Fibroblast of upper back skin (primary cell): ENCODE results near the gene SLC17A8.
"Not testable (repeated sequence)": the region's sequence is repeated elsewhere in the genome, so short reads cannot be mapped to it uniquely, and the experiment has no call there.

ENCODE experiments used
- DNase-seq: peaks from one replicate; pipeline ENCODE4 v3.0.0-alpha.2; 2013

Gene SLC17A8

DNA sequence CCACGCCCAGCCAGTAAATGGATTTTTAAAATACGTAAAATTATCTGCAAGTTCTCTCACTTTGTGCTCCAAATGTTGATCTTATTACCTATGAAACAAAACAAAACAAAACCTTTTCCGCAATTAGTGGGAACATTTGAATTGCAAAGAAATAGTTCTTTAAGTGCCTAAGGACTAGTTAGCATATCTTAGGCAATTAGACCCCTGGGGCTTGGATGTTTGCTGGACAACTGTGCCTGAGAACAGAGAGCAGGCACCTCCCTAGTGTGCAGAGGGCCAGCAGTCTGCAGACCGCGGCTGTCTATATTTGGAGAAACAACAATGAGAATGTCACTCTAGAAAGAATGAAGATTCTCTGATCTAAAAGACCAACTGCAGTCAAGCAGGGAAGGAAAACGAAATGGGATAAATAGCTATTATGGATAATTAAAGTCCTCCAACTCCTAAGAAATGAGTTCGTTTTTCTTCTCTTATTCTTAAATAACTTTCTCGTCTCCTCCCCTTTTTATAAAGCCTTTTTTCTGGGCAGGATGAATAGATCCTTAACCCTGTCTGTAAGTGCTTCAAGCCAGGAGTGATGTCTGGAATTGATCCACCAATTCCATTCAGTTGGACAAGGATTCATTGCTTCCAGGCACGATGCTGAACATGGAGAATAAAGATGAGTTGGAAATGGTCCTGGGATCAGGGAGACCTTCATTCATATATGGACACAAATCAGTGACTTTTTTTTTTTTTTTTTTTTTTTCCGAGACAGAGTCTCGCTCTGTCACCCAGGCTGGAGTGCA is 16.2 kb downstream of the SLC17A8 start:
- no peak for DNase-seq

DNA sequence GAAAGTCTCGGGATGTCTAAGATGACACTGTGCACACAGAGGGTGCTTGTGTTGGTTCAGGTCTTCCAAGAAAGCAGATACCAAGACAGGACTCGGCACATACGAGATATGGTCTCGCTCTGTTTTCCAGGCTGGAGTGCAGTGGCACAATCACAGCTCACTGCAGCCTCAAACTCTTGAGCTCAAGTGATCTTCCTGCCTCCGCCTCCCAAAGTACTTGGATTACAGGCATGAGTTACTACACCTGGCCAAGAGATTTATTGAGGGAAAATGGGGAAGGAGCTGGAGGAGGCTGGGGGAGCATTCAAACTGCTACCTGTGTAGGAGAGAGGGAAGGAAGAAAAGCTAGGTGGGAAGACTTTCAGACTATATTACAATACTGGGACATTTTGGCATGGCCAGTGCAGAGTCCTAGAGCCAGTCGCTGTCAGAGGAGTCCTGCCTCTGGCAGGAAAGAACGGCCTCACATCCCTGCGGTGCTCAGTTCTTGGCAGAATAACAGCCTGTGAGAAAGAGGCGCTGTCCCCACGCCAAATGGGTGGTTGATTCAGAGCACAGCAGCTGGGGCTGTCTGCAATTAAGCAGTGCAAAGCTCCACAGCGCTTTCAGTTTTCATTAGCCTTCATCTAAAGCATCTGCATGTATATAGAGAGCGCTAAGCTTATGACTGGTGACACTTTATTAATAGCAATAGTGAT is 18.3 kb downstream of the SLC17A8 start:
- DNase-seq, result peak; percentile 45

DNA sequence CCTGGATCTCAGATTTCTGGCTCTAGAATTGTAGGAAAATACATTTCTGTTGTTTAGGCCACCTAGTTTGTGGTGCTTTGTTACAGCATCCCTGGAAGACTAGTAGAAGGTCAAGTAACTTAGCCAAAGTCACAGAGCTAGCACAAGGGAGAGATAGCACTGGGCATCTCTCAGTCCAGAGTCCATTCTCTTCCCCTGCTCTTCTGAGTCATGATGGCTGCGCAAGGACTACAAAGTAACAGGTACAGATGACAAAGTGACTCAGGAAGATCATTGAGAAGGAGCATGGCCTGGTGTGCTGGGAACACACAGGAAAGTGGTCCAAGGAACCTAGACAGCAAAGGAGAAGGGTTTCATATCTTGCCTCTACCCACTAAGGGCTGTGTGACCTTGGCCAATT is 19.3 kb downstream of the SLC17A8 start:
- DNase-seq, result no peak

DNA sequence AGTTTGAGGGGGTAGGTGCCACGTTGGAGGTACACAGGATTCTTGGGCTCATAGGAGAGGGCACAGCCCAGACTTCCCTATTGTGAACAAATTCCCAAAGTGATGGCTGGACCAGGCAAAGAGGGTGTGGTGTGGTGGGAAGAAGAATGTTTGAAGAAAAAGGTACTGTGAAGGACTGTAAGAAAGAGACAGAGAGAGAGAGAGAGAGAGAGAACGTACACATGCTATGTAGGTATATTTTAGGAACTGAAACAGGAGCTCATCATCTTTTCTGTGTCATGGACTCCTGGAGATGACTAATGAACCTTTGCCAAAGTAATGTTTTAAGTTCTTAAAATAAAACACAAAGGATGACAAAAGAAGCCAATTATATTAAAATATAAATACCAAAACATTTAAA is 24.5 kb downstream of the SLC17A8 start:
- DNase-seq, result no peak

DNA sequence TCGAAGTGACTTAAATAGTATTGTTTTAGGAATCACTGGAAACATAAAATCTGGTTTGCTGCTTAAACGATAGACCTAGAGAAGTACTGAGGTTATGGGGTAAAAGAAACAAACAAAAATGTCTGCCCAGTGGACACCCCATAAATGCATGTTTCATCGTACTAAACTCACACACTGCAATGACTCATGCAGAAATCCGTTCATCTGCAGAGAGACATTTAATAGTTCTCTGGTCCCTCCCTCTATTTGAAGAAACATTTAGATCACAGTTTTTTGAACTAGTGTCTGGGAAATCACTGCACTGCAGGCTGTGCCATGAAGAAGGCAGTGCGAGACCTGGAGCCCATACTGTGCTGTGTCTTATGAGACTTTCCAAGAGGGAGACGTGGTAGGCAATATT is 25.5 kb downstream of the SLC17A8 start:
- no peak for DNase-seq

DNA sequence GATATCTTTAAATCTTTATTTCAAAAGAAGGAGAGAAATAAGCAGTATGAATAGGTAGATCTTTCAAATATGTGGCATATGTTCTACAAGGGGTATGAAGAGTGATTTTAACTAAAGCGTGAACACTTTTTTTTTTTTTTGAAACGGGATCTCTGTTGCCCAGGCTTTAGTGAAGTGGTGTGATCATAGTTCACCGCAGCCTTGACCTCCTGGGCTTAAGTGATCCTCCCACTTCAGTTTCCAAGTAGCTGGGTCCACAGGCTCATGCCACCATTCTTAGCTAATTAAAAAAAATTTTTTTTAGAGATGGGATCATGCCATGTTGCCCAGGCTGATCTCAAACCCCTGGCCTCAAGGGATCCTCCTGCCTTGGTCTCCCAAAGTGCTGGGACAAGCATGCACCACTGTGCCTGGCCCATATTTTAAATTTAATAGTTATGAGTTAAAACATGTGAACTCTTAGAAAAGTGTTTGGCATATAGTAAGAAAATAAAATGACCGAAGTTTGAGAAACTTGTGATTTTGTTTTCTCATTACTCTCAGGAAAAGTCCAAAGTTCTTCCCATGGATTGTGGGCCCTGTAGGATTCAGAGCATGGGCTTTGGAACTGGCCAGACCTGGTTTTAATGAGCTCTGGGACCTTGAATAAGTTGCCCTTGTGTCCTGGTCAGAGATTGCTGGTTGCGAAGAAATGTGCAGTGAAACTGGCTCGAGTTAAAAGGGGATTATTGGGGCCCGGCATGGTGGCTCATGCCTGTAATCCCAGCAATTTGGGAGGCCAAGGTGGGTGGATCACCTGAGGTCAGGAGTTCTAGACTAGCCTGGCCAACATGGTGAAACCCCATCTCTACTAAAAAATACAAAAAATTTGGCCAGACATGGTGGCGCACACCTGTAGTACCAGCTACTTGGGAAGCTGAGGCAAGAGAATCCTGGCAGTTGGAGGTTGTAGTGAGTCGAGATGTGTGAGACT is 27.0 kb downstream of the SLC17A8 start:
- no peak for DNase-seq

DNA sequence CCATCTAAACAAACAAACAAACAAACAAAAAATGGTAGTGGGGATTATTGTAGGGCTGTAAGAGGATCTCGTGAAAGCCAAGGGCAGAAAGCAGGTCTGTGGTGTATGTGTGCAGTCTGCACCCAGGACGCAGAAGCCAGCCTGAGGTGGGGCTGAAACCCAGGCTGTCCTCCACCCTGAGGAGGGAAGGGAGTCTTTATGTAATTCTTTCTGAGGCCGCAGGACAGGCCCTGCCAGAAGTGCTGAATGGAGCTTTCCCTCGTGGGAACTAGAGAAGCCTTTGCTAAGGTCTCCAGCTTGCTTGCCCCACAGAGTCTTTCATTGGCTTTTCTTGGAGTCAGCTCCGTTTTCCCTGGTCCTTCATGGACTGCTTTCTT is 27.7 kb downstream of the SLC17A8 start:
- no peak for DNase-seq

DNA sequence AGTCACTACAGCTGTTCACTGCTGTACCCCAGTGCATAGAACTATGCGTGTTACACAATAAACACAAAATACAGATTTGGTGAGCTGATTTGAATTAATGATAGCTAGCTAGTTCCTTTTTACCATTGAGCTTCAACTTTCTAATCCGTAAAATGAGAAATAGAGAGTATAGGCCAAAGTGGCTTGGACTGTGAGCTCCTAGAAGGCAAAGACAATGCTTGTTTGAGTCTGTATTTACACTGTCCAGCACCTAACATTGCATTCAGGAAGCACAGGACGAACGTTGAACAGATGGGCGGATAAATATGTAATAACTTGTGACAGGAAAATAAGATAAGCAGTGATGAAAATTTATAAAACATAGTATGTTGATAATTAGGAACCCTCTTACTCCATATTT is 31.5 kb downstream of the SLC17A8 start:
- no peak for DNase-seq

DNA sequence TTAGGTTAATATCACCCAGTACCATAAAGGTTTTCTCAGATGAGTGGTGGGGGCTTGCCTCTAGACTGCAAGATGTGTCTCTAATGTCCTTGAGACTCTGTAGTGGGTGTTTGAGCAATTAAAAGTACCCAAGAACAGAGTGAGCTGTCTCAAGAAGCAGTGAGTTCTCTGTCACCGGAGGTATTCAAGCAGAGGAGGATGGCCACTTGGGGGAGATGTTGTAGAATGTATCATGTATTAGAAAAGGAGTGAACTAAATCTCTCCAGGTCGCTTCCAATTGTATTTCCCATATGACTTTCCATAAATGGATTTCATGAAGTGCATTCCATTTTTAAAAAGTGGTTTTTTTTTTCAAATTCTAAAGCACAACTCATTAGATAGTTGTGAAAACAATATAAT is 35.0 kb downstream of the SLC17A8 start:
- DNase-seq, result no peak

DNA sequence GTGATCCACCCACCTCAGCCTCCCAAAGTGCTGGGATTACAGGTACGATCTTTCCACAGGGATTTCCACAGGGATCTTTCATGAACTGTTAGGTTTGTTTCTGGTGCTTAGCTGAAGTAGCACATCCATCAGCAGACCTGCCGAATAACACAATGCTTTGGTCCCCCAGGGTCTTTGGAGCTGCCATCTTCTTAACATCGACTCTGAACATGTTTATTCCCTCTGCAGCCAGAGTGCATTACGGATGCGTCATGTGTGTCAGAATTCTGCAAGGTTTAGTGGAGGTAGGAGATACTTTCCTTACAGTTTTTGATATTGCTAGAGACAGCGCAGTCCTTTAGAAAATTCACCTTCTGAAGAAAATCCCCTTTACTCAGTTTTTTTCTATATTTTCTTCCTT is 36.3 kb downstream of the SLC17A8 start:
- DNase-seq, result no peak

DNA sequence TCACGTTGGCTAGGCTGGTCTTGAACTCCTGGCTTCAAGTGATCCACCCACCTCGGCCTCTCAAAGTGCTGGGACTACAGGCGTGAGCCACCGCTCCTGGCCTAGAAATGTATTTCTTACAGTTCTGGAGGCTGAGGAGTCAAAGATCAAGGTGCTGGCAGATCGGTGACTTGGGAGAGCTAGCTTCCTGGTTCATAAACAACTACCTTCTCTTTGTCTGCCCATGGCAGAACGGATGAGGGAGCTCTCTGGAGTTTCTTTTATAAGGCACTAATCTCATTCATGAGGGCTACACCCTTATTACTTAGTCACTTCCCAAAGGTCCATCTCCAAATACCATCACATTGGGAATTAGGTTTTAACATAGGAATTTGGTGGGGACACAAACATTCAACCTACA is 38.9 kb downstream of the SLC17A8 start:
- no peak for DNase-seq

DNA sequence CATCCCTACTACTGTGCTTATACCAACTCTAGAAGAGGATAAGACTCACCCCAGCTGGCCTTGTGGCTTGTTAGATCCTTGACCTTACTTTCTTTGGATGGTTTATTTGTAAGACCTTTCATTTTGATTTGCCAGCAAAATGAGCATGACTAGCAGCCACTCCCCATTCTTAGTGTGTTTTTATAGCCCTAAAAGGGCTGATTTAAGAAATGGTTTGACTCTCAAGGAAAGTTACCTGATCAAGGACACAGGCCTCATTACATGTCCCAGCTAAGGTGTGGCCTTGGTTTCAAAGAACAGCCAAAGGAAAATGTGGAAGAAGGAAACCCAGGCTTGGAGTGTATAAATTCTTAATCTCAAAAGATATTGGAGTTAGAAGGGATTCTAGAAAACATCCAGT is 41.4 kb downstream of the SLC17A8 start:
- no peak for DNase-seq

DNA sequence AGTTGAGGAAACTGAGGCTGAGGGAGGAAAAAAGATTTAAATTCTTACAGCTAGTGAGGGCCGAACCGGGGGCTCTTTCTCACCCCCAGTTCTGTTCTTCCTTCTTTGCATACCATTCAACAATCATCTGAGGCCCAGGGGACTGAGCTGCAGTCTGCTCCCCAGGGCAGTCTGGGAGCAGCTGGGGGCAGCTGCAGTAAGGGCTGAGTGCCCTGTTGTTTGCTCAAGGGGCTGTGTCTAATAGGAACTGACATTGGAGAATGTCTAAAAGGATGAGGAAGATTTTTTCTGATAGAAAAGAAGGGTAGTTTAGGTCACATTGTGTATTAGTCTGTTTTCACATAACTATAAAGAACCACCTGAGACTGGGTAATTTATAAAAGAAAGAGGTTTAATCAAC is 42.2 kb downstream of the SLC17A8 start:
- DNase-seq, result no peak

DNA sequence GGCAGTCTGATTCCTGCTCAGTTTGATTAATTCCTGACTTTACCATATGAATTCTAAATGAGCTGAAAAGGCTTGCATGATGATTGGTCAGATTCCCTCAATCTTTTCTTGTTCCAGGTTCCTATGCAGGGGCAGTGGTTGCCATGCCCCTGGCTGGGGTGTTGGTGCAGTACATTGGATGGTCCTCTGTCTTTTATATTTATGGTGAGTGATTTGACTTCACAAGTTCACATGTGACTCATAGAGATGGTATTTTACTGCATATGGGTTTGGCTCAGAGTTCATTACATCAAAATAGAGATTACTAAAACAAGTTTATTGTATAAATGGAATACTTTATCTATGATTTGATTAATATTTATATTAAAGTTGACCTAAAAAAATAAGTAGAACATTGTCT is 44.8 kb downstream of the SLC17A8 start:
- peak; percentile 25 for DNase-seq

DNA sequence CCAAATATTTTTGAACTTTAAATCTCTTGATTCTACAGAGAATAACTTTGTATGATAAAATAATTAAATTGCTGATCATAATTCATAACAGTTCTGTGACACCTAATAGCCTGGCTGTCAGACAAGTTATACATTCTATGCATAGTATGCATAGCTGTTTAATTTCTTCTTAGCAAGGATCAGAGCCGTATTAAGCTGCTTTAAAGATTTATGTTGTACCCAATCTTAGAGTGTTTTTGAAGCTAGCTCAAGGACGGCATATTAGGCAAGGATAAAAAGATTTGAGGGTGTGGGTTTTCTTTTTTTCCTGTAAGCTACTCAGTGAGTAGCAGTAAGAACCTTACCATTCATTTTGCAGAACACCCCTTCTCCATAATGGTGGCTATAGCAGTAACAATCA is 45.9 kb downstream of the SLC17A8 start:
- DNase-seq, result no peak

DNA sequence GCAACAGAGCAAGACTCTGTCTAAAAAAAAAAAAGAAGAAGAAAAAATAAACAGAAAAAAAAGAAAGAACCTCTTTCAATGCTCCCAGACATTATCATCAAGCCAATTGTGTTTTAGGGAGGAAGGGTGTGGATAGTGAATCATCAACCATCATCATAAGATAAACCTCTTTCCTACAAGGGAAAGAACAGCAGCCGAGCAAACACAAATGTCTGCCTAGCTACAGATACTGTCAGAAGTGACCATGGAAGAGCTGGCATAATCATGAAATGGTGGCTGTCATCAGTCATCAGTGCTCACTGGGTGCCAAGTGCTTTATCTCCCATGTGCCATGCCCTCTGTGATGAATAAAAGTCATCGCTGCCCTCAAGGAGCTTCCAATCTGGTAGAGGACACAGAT is 46.6 kb downstream of the SLC17A8 start:
- no peak for DNase-seq

DNA sequence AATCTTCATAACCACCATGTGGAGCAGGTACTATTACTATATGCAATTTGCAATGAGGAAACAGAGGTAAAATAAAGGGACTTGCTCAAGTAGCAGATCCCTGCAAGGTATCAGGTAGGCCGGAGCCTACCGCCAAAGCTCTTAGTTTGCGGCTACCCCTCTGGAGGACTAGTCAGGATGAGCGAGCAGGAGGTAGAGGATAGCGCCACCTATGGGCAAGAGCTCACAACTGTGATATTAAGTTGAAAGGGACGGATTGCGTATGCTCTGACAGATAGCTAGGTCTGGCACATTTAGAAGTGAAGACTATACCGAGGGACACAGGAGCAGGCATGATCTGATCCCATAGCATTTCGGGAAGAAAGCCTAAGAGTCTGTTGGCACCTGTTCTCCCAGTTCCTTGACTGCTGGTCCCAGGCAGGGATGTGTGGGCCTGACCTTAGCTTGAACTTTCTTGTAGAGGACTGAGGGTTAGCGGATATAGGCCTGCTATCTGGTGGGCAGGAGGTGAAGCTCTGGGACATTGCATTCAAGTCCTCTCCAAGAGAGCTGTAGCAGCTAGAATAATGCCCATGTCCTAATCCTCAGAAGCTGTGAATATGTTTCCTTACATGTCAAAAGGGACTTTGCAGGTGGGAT is 48.0 kb downstream of the SLC17A8 start:
- DNase-seq, result peak; percentile 45

DNA sequence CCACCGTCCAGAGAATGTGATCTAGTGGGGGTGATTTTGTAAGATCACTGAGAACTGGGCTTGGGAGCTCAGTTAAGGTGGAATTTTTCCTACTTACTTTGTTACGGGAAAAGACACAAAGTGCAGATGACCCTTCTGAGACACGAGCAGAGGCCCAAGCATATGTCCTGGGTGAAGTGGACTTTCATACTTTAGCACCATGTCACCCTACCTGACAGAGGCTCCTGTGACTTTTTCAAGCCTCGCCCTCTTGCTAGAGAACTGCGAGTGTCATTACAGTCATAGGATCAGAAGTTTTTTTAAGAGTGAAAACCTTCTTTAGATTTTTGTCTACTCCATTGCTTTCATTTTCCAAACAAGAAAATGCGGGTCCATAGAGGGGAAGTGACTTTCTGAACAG is 56.1 kb downstream of the SLC17A8 start:
- DNase-seq, result no peak

DNA sequence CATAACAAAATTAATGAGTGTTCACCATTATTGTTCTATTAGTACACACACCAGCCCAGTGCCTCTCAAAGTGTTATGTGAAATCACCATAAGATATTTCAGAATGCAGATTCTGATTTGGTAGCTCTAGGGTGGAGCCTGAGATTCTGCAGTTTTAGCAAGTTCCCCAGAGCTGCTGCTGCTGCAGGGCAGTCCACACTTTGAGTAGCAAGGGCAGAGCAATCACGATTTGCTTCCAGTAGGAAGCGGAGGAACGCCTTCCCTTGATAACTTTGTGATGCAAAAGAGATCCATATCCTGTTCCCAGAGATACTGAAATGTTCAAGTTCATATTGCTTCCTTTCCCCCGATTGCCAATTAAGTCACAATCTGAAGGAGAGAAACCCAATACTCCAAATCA is 57.9 kb downstream of the SLC17A8 start:
- no peak for DNase-seq

DNA sequence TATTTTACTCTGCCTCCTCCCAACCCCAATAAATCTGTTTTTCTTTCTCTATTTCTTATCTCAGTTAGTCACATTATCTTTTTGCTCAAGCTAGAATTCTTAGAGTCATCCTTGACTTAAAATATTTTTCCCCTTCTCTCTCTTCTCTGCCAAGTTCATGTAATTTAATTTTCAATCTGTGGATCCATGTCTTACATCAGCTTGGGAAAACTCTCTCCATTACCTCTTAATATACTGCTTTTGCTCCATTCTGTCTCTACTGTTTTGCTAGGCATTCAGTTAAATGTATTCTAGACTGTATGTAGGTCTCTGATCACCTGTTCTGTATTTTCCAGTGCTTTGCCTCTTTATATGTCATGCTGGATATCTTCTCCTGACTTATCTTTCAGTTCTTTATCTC is 65.8 kb downstream of the SLC17A8 start:
- DNase-seq, result no peak

DNA sequence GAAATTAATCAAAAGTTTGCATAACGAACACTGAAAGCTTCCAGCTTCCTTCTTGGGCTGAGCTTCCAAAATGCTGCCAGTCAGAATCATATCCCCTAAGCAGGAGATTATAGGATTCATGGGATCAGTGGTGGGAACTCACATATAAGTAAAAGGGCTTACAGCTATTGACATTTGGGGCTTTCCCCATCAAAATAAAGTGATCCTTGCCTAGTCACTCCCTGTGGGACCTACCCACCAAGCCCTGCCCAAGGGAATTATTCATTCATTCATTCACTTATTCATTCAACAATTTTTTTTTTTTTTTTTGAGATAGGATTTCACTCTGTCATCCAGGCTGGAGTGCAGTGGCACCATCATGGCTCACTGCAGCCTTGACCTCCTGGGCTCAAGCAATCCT is 69.3 kb downstream of the SLC17A8 start:
- DNase-seq, result no peak

DNA sequence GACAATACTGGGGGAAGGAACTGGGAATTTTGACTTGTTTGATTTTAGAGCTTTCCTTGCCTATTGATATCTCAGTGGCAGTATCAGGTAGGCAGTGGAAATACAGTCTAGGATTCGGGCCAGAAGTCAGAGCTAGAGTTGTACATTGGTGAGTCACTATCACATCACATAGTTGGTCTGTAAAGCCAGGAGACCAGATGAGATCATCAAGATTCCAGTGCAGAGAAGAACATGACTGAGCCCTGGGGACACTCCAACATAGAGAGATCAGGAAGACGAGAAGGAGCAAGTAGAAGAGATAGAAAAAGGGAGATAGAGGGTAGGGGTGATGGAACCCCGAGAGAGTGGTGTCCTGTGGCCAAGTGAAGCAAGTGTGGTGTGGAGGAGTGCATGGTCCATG is 70.2 kb downstream of the SLC17A8 start:
- peak; percentile 37 for DNase-seq

DNA sequence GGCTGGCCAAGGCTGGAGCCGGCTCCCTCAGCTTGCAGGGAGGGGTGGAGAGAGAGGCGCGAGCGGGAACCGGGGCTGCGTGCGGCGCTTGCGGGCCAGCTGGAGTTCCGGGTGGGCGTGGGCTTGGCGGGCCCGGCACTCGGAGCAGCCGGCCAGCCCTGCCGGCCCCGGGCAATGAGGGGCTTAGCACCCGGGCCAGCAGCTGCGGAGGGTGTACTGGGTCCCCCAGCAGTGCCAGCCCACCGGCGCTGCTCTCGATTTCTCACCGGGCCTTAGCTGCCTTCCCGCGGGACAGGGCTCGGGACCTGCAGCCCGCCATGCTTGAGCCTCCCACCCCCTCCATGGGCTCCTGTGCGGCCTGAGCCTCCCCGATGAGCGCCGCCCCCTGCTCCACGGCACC is 73.4 kb downstream of the SLC17A8 start:
- DNase-seq, result not testable (repeated sequence)
